ENCODE data around the gene RBFOX2.

The RBFOX2 gene

GRCh38 chr22:35728639-35729308, 299.9 kb downstream of the RBFOX2 start:
- TF ChIP-seq CTCF (IDR thresholded peaks at IDR 0.05; ENCODE audit: insufficient read depth, missing control alignments): no peak
- FAIRE-seq (no peak), DNase-seq (ENCODE audit: insufficient read length, low spot score) (no peak)

GRCh38 chr22:35727436-35727835, 301.2 kb downstream of the RBFOX2 start:
- TF ChIP-seq CTCF (IDR thresholded peaks at IDR 0.05; ENCODE audit: insufficient read depth, missing control alignments): no peak
- DNase-seq (ENCODE audit: insufficient read length, low spot score) (no peak), FAIRE-seq (no peak)

GRCh38 chr22:35726933-35727332, 301.7 kb downstream of the RBFOX2 start:
- FAIRE-seq (no peak), DNase-seq (ENCODE audit: insufficient read length, low spot score) (no peak)
- TF ChIP-seq CTCF (IDR thresholded peaks at IDR 0.05; ENCODE audit: insufficient read depth, missing control alignments): no peak

GRCh38 chr22:35726398-35726797, 302.2 kb downstream of the RBFOX2 start:
- no peak for TF ChIP-seq CTCF (IDR thresholded peaks at IDR 0.05; ENCODE audit: insufficient read depth, missing control alignments)
- FAIRE-seq (no peak), DNase-seq (ENCODE audit: insufficient read length, low spot score) (no peak)

GRCh38 chr22:35725521-35725920, 303.1 kb downstream of the RBFOX2 start:
- DNase-seq (ENCODE audit: insufficient read length, low spot score): no peak
- no peak for TF ChIP-seq CTCF (IDR thresholded peaks at IDR 0.05; ENCODE audit: insufficient read depth, missing control alignments)
- FAIRE-seq: no peak

- DNase-seq (ENCODE audit: insufficient read length, low spot score) (no peak), FAIRE-seq (no peak)
- TF ChIP-seq CTCF (IDR thresholded peaks at IDR 0.05; ENCODE audit: insufficient read depth, missing control alignments): no peak
These were observed 306.7 kb downstream of the RBFOX2 start for GRCh38 chr22:35721960-35722359.

GRCh38 chr22:35719212-35719875, 309.3 kb downstream of the RBFOX2 start:
- no peak for FAIRE-seq
- no peak for TF ChIP-seq CTCF (IDR thresholded peaks at IDR 0.05; ENCODE audit: insufficient read depth, missing control alignments)
- DNase-seq (ENCODE audit: insufficient read length, low spot score): no peak

All from D721Med (cell line).